Measurements from ENCODE around the gene HGF.

Gene HGF

DNA sequence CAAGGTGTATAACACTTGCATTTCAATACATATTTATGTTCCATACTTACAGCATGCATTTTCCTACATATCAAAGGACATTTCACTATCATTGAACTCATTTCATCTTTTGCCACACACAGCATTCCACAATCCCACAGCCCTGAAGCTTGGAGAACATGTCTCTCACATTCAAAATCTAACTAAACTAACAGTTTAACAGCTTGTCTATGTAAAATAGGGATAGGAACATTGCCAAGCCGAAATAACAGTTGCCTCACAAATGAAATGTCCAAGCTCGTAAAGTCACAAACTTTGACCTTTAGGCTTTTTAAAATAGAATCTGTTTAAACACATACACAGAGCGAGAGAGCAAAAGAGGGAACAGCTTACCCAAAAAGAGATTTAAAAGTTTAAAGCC, 65.3 kb downstream of the HGF start:
- H3K9ac ChIP-seq (ENCODE audit: low read depth, low read length, poor library complexity, severe bottlenecking) = no peak overlapping the region
- H3K36me3 ChIP-seq (ENCODE audit: insufficient read depth, low read length) = no peaks in the 10 kb centered on the region
- no peak overlapping the region for H2AFZ ChIP-seq (ENCODE audit: low read length)

DNA sequence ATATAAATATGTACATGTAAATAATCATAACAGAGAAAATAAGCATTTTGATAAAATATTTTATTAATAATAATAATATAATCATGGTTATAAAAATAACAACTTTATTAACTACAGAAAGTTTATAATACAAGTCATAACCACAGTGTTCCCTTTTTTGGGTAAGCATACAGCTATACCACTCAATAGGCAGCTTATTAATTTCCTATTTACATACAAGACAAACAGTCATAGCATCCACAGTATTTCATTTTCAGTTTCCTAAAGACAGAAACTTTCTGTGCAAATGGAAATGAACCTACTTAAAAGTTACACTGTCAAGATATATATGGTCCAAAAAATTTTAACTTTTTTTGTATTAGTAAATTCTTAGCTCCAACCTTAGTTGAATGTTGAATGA, 70.9 kb downstream of the HGF start:
- H4K20me1 ChIP-seq (ENCODE audit: insufficient read depth, low read length, poor library complexity, severe bottlenecking) = no peaks in the 10 kb centered on the region
- TF ChIP-seq, protein P1, sequence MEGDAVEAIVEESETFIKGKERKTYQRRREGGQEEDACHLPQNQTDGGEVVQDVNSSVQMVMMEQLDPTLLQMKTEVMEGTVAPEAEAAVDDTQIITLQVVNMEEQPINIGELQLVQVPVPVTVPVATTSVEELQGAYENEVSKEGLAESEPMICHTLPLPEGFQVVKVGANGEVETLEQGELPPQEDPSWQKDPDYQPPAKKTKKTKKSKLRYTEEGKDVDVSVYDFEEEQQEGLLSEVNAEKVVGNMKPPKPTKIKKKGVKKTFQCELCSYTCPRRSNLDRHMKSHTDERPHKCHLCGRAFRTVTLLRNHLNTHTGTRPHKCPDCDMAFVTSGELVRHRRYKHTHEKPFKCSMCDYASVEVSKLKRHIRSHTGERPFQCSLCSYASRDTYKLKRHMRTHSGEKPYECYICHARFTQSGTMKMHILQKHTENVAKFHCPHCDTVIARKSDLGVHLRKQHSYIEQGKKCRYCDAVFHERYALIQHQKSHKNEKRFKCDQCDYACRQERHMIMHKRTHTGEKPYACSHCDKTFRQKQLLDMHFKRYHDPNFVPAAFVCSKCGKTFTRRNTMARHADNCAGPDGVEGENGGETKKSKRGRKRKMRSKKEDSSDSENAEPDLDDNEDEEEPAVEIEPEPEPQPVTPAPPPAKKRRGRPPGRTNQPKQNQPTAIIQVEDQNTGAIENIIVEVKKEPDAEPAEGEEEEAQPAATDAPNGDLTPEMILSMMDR (conservative IDR thresholded peaks at IDR 0.05; ENCODE audit: low read length) = no peak
- TF ChIP-seq EZH2phosphoT487 (IDR thresholded peaks at IDR 0.05; ENCODE audit: borderline replicate concordance) = no peak
- no peak overlapping the region for H3K9ac ChIP-seq (ENCODE audit: low read depth, low read length, poor library complexity, severe bottlenecking)
- H3F3A ChIP-seq (ENCODE audit: low read depth) = no peaks in the 10 kb centered on the region
- H3K27me3 ChIP-seq (ENCODE audit: insufficient read depth, low read length, poor library complexity, severe bottlenecking) = no peaks in the 10 kb centered on the region
- H3K79me2 ChIP-seq (ENCODE audit: insufficient read depth, low read length) = no peaks in the 10 kb centered on the region
- no peaks in the 10 kb centered on the region for H3K9me2 ChIP-seq (replicated peaks; ENCODE audit: low read depth, low read length)
- H2AFZ ChIP-seq (ENCODE audit: low read length) = no peak overlapping the region
- H3K4me1 ChIP-seq (ENCODE audit: insufficient read depth, low read length, poor library complexity, severe bottlenecking) = no peaks in the 10 kb centered on the region
- H3K9me3 ChIP-seq (ENCODE audit: insufficient read depth, low read depth, low read length) = no peaks in the 10 kb centered on the region
- H3K36me3 ChIP-seq (ENCODE audit: insufficient read depth, low read length) = no peaks in the 10 kb centered on the region
- H3K4me2 ChIP-seq (ENCODE audit: low read depth, low read length, poor library complexity, severe bottlenecking) = no peak overlapping the region
- no peak overlapping the region for H3K4me3 ChIP-seq (ENCODE audit: low read length, poor library complexity, severe bottlenecking)

More for the DNA sequence above, 65.3 kb downstream of the HGF start:
- Histone ChIP-seq H3K4me3 (ENCODE audit: low read length, poor library complexity, severe bottlenecking) (no peak overlapping the region), H3K27me3 (ENCODE audit: insufficient read depth, low read length, poor library complexity, severe bottlenecking) (no peaks in the 10 kb centered on the region), H3K9me2 (replicated peaks; ENCODE audit: low read depth, low read length) (no peaks in the 10 kb centered on the region), H3K9me3 (ENCODE audit: insufficient read depth, low read depth, low read length) (no peaks in the 10 kb centered on the region), H3K4me1 (ENCODE audit: insufficient read depth, low read length, poor library complexity, severe bottlenecking) (no peaks in the 10 kb centered on the region), H4K20me1 (ENCODE audit: insufficient read depth, low read length, poor library complexity, severe bottlenecking) (no peaks in the 10 kb centered on the region), H3F3A (ENCODE audit: low read depth) (no peaks in the 10 kb centered on the region), H3K4me2 (ENCODE audit: low read depth, low read length, poor library complexity, severe bottlenecking) (no peak overlapping the region), H3K79me2 (ENCODE audit: insufficient read depth, low read length) (no peaks in the 10 kb centered on the region)
- TF ChIP-seq, protein P1 (conservative IDR thresholded peaks at IDR 0.05; ENCODE audit: low read length) = no peak
- no peak for TF ChIP-seq EZH2phosphoT487 (IDR thresholded peaks at IDR 0.05; ENCODE audit: borderline replicate concordance)

DNA sequence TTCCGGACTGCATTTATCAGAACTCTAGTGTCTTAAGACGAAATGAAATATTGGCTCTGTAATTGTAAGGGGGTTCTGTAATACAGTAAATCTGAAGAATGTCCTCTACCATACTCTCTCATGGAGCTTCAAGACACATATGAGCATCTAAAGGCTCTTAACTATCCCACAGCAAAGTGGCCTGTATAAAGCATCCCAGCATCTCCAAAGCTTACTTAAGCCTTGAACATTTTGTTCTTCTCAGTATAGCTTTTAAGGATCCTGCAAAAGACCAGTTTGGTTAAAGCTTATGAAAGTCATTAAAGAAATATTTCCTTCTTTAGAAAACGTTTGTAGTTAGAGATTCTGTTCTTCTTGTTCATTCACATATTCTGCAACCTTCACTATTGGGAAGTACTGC, 75.1 kb downstream of the HGF start:
- no peaks in the 10 kb centered on the region for H4K20me1 ChIP-seq (ENCODE audit: insufficient read depth, low read length, poor library complexity, severe bottlenecking)
- TF ChIP-seq, protein P1 (conservative IDR thresholded peaks at IDR 0.05; ENCODE audit: low read length) = no peak
- no peak for TF ChIP-seq EZH2phosphoT487 (IDR thresholded peaks at IDR 0.05; ENCODE audit: borderline replicate concordance)
- H3F3A ChIP-seq (ENCODE audit: low read depth) = no peaks in the 10 kb centered on the region
- H3K9me2 ChIP-seq (replicated peaks; ENCODE audit: low read depth, low read length) = no peaks in the 10 kb centered on the region
- no peaks in the 10 kb centered on the region for H3K36me3 ChIP-seq (ENCODE audit: insufficient read depth, low read length)
- H3K79me2 ChIP-seq (ENCODE audit: insufficient read depth, low read length) = no peaks in the 10 kb centered on the region
- no peaks in the 10 kb centered on the region for H3K4me1 ChIP-seq (ENCODE audit: insufficient read depth, low read length, poor library complexity, severe bottlenecking)
- H3K4me3 ChIP-seq (ENCODE audit: low read length, poor library complexity, severe bottlenecking) = no peak overlapping the region
- no peak overlapping the region for H2AFZ ChIP-seq (ENCODE audit: low read length)
- H3K9ac ChIP-seq (ENCODE audit: low read depth, low read length, poor library complexity, severe bottlenecking) = no peak overlapping the region
- no peaks in the 10 kb centered on the region for H3K27me3 ChIP-seq (ENCODE audit: insufficient read depth, low read length, poor library complexity, severe bottlenecking)
- no peak overlapping the region for H3K4me2 ChIP-seq (ENCODE audit: low read depth, low read length, poor library complexity, severe bottlenecking)
- no peaks in the 10 kb centered on the region for H3K9me3 ChIP-seq (ENCODE audit: insufficient read depth, low read depth, low read length)

Data from Loucy (cell line).